ENCODE measurements around the gene CPNE1.

Gene CPNE1

GRCh38 chr20:35654415-35654814 lies 10.3 kb downstream of the CPNE1 start:
- TF ChIP-seq, protein P1, sequence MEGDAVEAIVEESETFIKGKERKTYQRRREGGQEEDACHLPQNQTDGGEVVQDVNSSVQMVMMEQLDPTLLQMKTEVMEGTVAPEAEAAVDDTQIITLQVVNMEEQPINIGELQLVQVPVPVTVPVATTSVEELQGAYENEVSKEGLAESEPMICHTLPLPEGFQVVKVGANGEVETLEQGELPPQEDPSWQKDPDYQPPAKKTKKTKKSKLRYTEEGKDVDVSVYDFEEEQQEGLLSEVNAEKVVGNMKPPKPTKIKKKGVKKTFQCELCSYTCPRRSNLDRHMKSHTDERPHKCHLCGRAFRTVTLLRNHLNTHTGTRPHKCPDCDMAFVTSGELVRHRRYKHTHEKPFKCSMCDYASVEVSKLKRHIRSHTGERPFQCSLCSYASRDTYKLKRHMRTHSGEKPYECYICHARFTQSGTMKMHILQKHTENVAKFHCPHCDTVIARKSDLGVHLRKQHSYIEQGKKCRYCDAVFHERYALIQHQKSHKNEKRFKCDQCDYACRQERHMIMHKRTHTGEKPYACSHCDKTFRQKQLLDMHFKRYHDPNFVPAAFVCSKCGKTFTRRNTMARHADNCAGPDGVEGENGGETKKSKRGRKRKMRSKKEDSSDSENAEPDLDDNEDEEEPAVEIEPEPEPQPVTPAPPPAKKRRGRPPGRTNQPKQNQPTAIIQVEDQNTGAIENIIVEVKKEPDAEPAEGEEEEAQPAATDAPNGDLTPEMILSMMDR (IDR thresholded peaks at IDR 0.05; ENCODE audit: control extremely low read depth, extremely low read depth, low read depth, missing control alignments): no peak
- POLR2A ChIA-PET: no interaction called here
- CTCF ChIA-PET: interaction anchor here (1.4 to 2.8 kb wide), 2 partner anchors 14 to 23 kb away, joined by 3 to 7 read pairs; no protein-coding TSS in a partner anchor
- no peak for DNase-seq (ENCODE audit: extremely low spot score)

- POLR2A ChIA-PET: no interaction called here
- no peak for DNase-seq (ENCODE audit: extremely low spot score)
- CTCF ChIA-PET: interaction anchor here (1.4 to 2.8 kb wide), 2 partner anchors 13 to 23 kb away, joined by 3 to 7 read pairs; no protein-coding TSS in a partner anchor
- TF ChIP-seq, protein P1 (IDR thresholded peaks at IDR 0.05; ENCODE audit: control extremely low read depth, extremely low read depth, low read depth, missing control alignments): no peak
Observed at GRCh38 chr20:35653893-35654292, 10.8 kb downstream of the CPNE1 start.

- TF ChIP-seq, protein P1 (IDR thresholded peaks at IDR 0.05; ENCODE audit: control extremely low read depth, extremely low read depth, low read depth, missing control alignments): no peak
- ChIA-PET POLR2A (no interaction called here), CTCF (interaction anchor here (1.4 to 2.8 kb wide), 2 partner anchors 13 to 22 kb away, joined by 3 to 7 read pairs; no protein-coding TSS in a partner anchor)
- DNase-seq (ENCODE audit: extremely low spot score): no peak
Observed at GRCh38 chr20:35653430-35653734, 11.3 kb downstream of the CPNE1 start.

DNA sequence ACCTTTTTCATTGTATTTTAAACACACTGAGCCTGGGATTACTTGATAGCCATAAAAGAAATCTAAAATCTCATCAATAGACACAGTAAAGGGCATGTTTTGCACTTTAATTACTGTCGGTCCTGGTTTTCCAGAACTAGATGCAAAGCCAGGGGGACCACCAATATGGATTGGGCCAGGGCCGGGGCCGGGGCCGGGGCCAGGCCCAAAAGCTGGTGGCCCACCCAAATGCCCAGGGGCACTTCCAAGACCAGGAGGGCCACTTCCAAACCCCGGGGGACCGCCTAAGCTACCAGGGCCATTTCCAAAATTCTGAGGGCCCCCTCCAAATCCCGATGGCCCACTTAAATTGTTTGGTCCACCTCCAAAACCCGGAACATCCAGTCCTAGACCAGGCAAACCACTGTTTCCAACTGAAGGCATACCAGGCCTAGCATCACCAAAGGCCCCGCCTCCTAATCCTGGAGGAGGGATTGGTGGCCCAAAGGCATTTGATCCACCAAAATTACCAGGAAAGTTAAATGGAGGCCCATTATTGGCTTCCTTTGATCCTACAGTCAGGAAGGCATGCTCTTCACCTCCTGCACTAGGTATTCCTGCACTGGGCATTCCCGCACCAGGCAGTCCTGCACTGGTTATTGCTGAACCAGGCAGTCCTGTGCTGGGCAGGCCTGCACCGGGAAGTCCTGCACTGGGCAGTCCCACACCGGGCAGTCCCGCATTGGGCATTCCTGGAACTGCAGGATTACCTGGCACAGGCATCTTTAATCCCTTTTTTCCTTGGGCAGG lies 11.9 kb downstream of the CPNE1 start:
- ChIA-PET POLR2A (no interaction called here), CTCF (interaction anchor here (1.2 to 2.8 kb wide), 4 partner anchors 12 to 189 kb away, joined by 3 to 7 read pairs (median 4); no protein-coding TSS in a partner anchor)
- TF ChIP-seq, protein P1 (IDR thresholded peaks at IDR 0.05; ENCODE audit: control extremely low read depth, extremely low read depth, low read depth, missing control alignments): no peak
- DNase-seq (ENCODE audit: extremely low spot score): no peak

DNA sequence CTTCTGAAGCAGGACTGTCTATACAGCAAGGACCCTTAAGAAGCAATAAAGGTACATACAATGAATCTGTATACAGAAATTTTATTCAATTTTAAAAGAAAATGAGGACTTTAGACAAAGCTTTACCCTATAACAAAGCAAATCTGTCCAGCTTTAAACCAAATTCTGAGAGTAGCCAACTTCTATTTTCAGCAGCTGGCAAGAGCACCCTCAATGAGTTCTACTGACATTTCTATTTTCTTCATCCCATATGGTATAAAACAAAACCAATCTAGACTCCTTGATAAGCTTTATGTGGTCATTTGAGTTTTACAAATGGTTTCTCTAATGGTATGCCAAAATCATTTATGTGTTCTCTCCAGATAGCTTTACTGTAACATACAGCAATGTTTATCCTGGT lies 12.7 kb downstream of the CPNE1 start:
- ChIA-PET CTCF (interaction anchor here (1.2 to 2.8 kb wide), 3 partner anchors 21 to 188 kb away, joined by 3 to 7 read pairs (median 4); no protein-coding TSS in a partner anchor), POLR2A (interaction anchor here (0.6 kb wide), 1 partner anchor 1049 kb away, joined by 5 read pairs; no protein-coding TSS in a partner anchor)
- no peak for DNase-seq (ENCODE audit: extremely low spot score)
- TF ChIP-seq, protein P1 (IDR thresholded peaks at IDR 0.05; ENCODE audit: control extremely low read depth, extremely low read depth, low read depth, missing control alignments): no peak

DNA sequence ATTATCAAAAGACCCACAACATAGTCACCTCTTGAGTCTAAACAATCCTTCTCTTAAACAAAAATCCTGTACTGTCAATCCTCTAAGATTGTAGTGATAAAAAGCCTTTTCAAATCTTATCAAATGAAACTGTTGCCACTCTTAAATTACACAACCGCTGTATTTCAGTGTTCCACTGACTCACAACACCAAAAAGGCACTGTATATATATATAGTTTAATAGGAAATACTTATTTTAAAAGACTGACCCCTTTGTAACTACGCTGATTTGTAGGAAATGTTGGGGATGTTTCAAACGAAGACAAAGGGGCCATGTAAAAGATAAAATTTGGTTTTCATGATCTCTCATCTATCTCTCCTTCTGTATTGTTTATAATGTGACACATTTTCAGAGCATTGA lies 14.1 kb downstream of the CPNE1 start:
- TF ChIP-seq, protein P1 (IDR thresholded peaks at IDR 0.05; ENCODE audit: control extremely low read depth, extremely low read depth, low read depth, missing control alignments): no peak
- ChIA-PET CTCF (interaction anchor here (2.7 kb wide), 1 partner anchor 31 kb away, joined by 5 read pairs; no protein-coding TSS in a partner anchor), POLR2A (no interaction called here)
- DNase-seq (ENCODE audit: extremely low spot score): no peak

All from GM10248 (cell line).